Measurements from ENCODE around the gene CDK13. TPM values are rescaled to one million over a fixed set of nuclear protein-coding genes. Genes with fewer than 3 reads are reported as not detected.

The CDK13 gene
- total and polyA plus RNA-seq, 2 donors (not counting 3 experiments of a cell fraction or from before 2014, with no cell fraction given), result 24.5 to 56.7 TPM

DNA sequence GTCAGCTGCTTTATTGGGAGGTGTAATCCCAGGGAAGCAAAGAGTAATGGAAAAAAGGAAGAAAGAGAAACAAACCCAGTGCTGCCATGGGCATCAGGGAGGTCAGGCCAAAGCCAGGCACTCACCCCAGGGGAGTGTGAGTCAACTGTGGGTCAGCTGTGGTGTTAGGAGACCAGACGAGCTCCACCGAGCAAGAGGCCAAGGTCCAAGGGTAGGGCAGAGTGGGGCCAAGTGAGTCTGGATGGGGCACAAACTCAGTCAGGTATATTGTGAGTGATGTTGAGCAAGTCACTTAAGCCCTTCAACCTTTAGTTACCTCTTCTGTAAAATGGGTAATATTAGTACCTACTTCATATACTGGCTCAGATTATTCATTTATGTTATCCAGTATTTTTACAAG is 30.4 kb upstream of the CDK13 start:
- H3K79me2 ChIP-seq (ENCODE audit: control insufficient read depth, insufficient read depth, low read length), result no peaks in the 10 kb centered on the region
- H3K9ac ChIP-seq (replicated peaks; ENCODE audit: extremely low read depth, insufficient read depth, low read length), result no peak overlapping the region
- FAIRE-seq, result no peak
- ChIA-PET POLR2A (no interaction called here), CTCF (interaction anchor here (1.4 kb wide), 1 partner anchor 23 kb away, joined by 4 read pairs; no protein-coding TSS in a partner anchor)
- no peak overlapping the region for H2AFZ ChIP-seq (ENCODE audit: low read depth, low read length)
- H4K20me1 ChIP-seq (replicated peaks; ENCODE audit: control insufficient read depth, extremely low read depth, insufficient read depth, low read length), result no peaks in the 10 kb centered on the region
- DNase-seq (ENCODE audit: low read depth, low spot score), result no peak
- no peak overlapping the region for H3K27ac ChIP-seq (ENCODE audit: insufficient read depth, low read depth, low read length)
- dilution Hi-C loops (cut with MboI; ENCODE audit: extremely low pct_ligation_motif_present, low sequenced_read_pairs), result no loop called here
- no TSS peak for BruUV-seq (replicated peaks)
- no peaks in the 10 kb centered on the region for H3K9me1 ChIP-seq (replicated peaks; ENCODE audit: control insufficient read depth, extremely low read depth, insufficient read depth, low read length)
- H3K27me3 ChIP-seq (ENCODE audit: control insufficient read depth in 2 of 2, insufficient read depth in 2 of 2, low read length in 2 of 2), result peaks cover 4 to 19% of the 10 kb centered on the region in 2 experiments
- H3K4me3 ChIP-seq (replicated peaks in 1 of 3; ENCODE audit: insufficient read depth in 1 of 3, low read depth in 1 of 3, low read length in 3 of 3), result no peak overlapping the region
- intact Hi-C loops (cut with micrococcal nuclease), result no loop called here
- no peaks in the 10 kb centered on the region for H3K9me3 ChIP-seq (replicated peaks; ENCODE audit: control insufficient read depth, insufficient read depth, low read length)
- H3K4me2 ChIP-seq (ENCODE audit: insufficient read depth, low read length), result no peak overlapping the region
- TF ChIP-seq EZH2 (IDR thresholded peaks at IDR 0.05; ENCODE audit: borderline replicate concordance, low read depth, low read length, severe bottlenecking) (no peak), GATA2 (IDR thresholded peaks at IDR 0.05; ENCODE audit: insufficient read depth, insufficient read length, low read depth, low read length) (no peak), POLR2AphosphoS5 (IDR thresholded peaks at IDR 0.05; ENCODE audit: insufficient read depth, low read depth, low read length) (no peak), POLR2A (IDR thresholded peaks at IDR 0.05; ENCODE audit: low read depth, low read length) (no peak), MAX (IDR thresholded peaks at IDR 0.05; ENCODE audit: insufficient read depth, insufficient read length) (no peak), JUN (IDR thresholded peaks at IDR 0.05; ENCODE audit: borderline replicate concordance, insufficient read depth, insufficient read length, low read depth) (no peak), FOS (IDR thresholded peaks at IDR 0.05; ENCODE audit: borderline replicate concordance, insufficient read depth, low read length) (no peak), MYC (IDR thresholded peaks at IDR 0.05; ENCODE audit: low read depth, low read length) (no peak)
- TF ChIP-seq, protein P1, sequence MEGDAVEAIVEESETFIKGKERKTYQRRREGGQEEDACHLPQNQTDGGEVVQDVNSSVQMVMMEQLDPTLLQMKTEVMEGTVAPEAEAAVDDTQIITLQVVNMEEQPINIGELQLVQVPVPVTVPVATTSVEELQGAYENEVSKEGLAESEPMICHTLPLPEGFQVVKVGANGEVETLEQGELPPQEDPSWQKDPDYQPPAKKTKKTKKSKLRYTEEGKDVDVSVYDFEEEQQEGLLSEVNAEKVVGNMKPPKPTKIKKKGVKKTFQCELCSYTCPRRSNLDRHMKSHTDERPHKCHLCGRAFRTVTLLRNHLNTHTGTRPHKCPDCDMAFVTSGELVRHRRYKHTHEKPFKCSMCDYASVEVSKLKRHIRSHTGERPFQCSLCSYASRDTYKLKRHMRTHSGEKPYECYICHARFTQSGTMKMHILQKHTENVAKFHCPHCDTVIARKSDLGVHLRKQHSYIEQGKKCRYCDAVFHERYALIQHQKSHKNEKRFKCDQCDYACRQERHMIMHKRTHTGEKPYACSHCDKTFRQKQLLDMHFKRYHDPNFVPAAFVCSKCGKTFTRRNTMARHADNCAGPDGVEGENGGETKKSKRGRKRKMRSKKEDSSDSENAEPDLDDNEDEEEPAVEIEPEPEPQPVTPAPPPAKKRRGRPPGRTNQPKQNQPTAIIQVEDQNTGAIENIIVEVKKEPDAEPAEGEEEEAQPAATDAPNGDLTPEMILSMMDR (IDR thresholded peaks at IDR 0.05; ENCODE audit: extremely low read depth in 1 of 2, insufficient read depth in 1 of 2, low read depth in 1 of 2, low read length in 2 of 2), result no peak
- no peaks in the 10 kb centered on the region for H3K36me3 ChIP-seq (ENCODE audit: control insufficient read depth in 2 of 2, extremely low read depth in 1 of 2, insufficient read depth in 2 of 2, low read length in 2 of 2)
- no peaks in the 10 kb centered on the region for H3K4me1 ChIP-seq (ENCODE audit: control insufficient read depth, extremely low read depth, insufficient read depth, low read length)
